ENCODE results near the gene CISTR.
A peak's percentile ranks its signal among the peaks of the same experiment; 100 is the strongest.

Gene CISTR

DNA sequence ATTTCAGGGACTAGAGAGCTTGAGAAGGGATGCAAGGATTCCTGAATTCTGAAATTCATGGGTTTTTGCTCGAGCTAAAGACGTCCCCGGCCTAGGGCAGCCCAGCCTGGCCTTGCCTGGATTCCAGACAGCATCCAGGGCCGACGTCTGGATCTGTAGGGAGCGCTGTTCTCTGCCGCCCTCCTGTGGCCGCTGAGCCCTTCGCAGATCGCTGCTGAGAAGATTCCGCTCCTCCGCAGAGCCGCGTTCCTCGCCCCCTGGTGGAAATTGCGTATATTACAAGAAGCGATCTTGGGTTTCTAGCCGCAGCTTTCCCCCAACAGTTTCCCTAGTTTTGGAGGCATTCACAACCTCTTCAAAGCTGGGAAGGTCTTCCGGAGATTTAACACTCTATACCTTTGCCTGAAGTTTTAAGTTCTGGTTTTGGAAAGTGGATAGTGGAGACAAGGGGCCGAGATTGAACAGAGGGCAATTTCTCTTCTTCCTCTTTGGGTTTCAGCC, 5.1 kb downstream of the CISTR start:
- intact Hi-C loops (cut with DNase I), result no loop called here

GRCh38 chr12:53744751-53745150, 7.0 kb downstream of the CISTR start:
- intact Hi-C loops (cut with DNase I), result no loop called here
- no peak for DNase-seq

More for the DNA sequence above, 5.1 kb downstream of the CISTR start:
- peak; percentile 87 to 99 (median 95) for DNase-seq

- intact Hi-C loops (cut with DNase I), result no loop called here
- DNase-seq, result no peak
Observed at GRCh38 chr12:53744130-53744441, 7.7 kb downstream of the CISTR start.

- intact Hi-C loops (cut with DNase I), result loop anchor here (1.0 kb wide), 1 partner anchor 41 kb away; no protein-coding TSS in a partner anchor
- peak in 9 of 10 donors; percentile 42 to 94 (median 64) for DNase-seq
Observed at GRCh38 chr12:53743266-53744129, 8.3 kb downstream of the CISTR start.

GRCh38 chr12:53740130-53740491, 11.7 kb downstream of the CISTR start:
- no peak for DNase-seq
- intact Hi-C loops (cut with DNase I), result no loop called here

DNA sequence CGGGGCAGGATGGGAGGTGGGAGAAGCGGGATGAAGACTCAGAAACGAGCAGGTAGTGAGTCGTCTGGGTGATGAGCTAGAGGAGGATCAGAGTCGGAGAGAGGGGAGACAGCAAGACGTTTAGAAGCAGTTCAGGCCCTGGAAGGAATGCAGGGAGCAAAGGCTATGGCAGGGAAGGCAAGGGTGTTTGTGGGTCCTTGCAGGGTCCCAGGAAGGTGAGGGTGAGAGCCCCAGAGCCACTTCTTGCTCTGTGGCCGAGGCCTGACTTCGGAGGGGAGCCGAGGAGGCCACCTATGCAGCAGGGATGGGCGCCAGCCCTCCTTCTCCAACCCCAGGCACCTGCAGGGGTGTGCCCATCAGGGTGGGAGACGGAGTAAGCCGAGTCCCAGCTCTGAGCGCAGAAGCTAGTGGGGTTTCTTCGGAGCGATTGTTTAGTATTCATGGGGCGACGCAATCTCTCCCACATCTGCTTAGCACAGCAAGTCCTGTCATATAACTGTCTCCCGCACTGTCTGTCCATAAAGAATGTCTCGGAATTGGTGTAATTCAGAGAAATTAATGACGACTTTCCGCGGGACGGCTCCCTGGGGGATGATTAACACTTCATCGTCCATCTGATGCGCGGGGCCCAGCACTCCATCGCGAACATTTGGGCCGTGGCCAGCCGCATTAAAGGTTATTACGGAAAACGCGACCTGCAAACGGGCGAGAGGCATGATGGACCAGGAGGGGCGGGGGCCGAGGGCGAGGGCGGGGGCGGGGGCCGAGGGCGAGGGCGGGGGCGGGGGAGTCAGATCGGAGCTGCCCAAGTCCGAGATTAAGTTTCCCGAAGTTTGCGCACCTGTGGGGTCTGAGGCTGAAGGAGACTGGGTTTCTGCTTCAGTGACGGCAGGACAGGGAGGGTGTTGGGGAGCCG, 12.3 kb downstream of the CISTR start:
- intact Hi-C loops (cut with DNase I), result no loop called here
- no peak for DNase-seq

DNA sequence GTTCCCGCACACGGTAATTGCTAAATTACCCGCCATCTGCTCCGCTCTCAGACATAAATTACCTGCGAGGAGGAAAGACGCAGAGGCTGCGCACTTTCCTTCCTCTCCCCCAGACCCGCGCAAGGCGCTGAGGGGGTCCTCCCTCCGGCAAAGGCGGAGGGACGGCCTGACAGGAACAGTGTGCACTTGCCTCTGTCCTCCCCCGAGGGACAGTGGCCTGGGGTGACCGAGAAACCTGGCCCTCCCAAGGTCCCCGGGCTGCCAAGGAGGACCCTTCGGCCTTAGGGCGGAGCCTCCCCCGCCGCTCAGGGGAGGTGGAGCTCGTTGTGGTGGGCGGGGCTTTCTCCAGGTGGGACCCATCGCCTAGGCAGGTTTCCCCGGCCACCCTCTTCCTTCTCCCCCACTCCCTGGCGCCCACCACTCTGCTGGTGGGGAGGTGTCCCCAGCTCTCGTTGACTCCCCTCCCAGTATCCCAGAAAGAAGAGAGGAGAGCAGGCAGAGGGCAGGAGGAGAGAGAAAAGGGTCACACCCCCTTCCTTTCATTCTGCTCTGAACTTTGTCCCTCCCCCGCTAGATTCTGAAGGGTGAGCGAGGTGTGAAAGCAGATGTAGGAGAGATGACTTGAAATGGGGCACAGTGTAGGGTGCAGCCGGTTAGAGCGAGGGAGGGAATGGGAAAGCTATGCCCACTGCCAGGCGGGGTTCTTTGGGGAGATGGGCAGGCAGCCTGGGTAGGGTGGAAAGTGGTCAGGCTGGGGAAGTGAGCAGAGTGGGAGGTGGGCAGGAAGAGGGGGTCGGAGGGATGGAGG, 13.2 kb downstream of the CISTR start:
- intact Hi-C loops (cut with DNase I), result no loop called here
- no peak for DNase-seq

DNA sequence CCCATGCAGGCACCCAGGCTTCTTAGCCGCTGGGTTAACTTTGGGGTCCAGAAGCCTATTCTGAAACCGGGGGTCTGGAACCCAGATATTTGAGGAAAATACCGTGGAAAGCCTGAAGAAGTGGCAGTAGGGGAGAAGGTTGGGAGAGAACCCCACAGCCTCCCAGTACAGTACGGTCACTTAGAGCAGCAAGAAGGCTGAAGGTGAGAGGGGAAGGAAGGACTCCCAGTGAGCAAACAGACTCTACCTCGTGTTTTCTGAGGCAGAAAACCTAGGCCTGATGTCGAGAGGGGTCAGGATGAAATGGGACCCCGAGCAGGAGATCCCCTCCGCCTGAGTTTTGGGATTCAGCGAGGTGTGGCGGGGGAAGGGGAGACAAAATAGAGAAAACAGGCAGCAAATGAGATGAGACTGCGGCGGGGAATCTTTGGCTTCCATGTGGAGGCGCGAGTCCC, 13.8 kb downstream of the CISTR start:
- DNase-seq, result no peak
- intact Hi-C loops (cut with DNase I), result no loop called here

GRCh38 chr12:53737093-53737808, 14.5 kb downstream of the CISTR start:
- intact Hi-C loops (cut with DNase I), result no loop called here

DNA sequence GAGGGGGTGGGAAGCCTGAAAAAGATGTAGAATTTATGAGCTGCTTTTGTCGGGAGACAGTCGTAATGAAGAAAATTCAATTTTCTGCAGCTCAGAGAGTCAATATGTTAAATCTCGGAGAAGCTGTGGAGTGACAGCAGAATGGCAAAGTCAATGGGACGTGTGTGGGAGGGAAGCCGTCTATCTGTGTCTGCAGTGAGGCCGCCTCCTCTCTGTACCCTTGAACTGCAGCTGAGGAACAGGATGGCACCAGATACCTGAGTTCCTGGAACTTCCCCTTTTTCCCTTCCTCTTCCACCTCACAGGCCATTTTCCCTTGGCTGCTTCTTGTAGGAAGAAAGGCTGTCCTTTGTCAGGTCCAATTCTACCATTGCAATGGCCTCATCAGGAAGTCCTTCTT, 15.2 kb downstream of the CISTR start:
- DNase-seq, result no peak
- intact Hi-C loops (cut with DNase I), result no loop called here

More at GRCh38 chr12:53737093-53737808, 14.5 kb downstream of the CISTR start:
- DNase-seq, result no peak

GRCh38 chr12:53735556-53735955, 16.2 kb downstream of the CISTR start:
- DNase-seq, result no peak
- intact Hi-C loops (cut with DNase I), result no loop called here

DNA sequence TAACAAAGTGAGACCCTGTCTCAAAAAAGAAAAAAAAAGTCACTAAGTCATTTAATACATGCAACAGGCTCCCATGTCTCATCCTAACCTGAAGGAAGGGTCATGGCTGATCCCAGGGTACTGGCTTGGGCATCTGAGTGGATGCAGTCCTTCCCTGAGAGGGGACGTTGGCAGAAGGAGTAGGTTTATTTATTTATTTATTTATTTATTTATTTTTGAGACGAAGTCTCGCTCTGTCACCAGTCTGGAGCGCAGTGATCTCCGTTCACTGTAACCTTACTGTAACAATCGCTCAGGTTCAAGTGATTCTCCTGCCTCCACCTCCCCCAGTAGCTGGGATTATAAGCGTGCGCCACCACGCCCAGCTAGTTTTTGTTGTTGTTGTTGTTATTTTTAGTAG, 17.4 kb downstream of the CISTR start:
- intact Hi-C loops (cut with DNase I), result no loop called here
- DNase-seq, result no peak

GRCh38 chr12:53733807-53734200, 18.0 kb downstream of the CISTR start:
- intact Hi-C loops (cut with DNase I), result no loop called here
- no peak for DNase-seq

- intact Hi-C loops (cut with DNase I), result no loop called here
- peak in 1 of 10 donors; percentile 9 for DNase-seq
Observed at GRCh38 chr12:53733051-53733806, 18.6 kb downstream of the CISTR start.

GRCh38 chr12:53729644-53730043, 22.1 kb downstream of the CISTR start:
- DNase-seq, result no peak
- intact Hi-C loops (cut with DNase I), result no loop called here

DNA sequence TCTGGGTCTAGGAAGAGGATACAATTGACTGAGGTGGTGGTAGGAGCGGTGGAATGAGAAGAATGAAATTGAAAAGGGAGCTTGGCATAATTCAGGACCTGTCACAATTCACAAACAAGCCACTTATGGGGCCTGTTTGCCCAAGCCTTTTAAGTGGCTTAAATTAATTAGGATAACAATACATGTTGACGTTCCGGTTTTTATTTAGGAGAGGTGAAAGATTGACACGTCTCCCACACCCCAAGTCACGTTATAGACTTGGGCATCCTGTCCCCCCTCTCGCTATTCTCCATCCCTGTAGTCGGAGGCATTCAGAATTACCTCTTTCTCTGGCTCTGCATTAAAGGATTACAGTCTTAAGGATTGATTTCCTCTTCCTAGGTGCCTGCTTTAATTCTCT, 23.6 kb downstream of the CISTR start:
- DNase-seq, result no peak
- intact Hi-C loops (cut with DNase I), result no loop called here

- peak; percentile 96 to 100 (median 98) for DNase-seq
- intact Hi-C loops (cut with DNase I), result loop anchor here (1.0 kb wide), 1 partner anchor 464 kb away; no protein-coding TSS in a partner anchor
Observed at GRCh38 chr12:53727310-53728041, 24.3 kb downstream of the CISTR start, which contains the start of gene CALCOCO1. TSS of gene CALCOCO1 (minus strand) at chr12:53727452. CDS start at chr12:53725242, 2,210 bp downstream.

GRCh38 chr12:53726946-53727309, 24.9 kb downstream of the CISTR start:
- intact Hi-C loops (cut with DNase I), result loop anchor here (1.0 kb wide), 1 partner anchor 464 kb away; no protein-coding TSS in a partner anchor
- DNase-seq, result no peak

Data from posterior cingulate gyrus (tissue), 11 donors.